ENCODE measurements around the gene ASB4.
"Not testable (repeated sequence)": the region's sequence is repeated elsewhere in the genome, so short reads cannot be mapped to it uniquely, and the experiment has no call there.

Gene ASB4

DNA sequence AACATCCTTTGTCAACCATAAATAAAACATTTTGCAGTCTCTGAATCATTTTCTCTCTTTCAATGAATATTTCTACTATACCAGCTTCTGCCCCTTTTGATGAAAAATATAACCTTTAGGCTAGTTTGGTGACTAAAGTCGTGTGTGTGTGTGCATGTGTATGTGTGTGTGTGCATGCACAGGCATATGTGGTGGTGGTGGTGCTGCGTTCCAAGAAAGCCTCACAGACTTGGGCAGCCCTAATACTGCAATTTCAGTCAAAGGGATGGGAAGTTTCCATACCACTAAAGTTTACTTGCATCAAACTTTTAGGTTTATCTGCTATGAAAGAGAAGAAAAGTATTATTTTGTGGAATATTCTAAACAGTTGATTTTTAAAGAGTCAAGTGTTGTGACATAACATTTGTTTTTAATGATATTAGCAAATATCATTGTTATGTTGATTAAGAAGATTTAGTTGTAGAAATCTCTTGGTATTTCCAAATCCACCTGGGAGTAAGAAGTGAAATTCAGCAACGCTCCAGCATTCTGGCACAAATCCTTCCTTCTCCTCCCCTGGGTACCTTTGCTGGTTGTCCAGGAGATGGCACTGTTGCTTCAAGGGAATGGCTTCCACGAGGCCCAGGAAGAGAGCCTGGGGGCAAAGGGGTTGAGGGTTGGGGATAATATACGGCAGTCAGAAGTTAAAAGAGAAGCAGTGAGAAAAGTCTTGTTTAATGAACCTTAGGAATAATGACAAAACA is 41.5 kb downstream of the ASB4 start:
- peak; percentile 58 for DNase-seq

DNA sequence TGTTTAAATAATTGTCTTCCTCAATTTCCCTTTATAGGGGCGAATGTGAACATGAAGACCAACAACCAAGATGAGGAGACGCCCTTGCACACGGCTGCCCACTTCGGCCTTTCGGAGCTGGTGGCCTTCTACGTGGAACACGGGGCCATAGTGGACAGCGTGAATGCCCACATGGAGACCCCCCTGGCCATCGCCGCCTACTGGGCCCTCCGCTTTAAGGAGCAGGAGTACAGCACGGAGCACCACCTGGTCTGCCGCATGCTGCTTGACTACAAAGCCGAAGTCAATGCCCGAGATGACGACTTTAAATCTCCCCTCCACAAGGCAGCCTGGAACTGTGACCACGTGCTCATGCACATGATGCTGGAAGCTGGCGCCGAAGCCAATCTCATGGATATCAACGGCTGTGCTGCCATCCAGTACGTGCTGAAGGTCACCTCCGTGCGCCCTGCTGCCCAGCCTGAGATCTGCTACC is 42.1 kb downstream of the ASB4 start:
- no peak for DNase-seq

DNA sequence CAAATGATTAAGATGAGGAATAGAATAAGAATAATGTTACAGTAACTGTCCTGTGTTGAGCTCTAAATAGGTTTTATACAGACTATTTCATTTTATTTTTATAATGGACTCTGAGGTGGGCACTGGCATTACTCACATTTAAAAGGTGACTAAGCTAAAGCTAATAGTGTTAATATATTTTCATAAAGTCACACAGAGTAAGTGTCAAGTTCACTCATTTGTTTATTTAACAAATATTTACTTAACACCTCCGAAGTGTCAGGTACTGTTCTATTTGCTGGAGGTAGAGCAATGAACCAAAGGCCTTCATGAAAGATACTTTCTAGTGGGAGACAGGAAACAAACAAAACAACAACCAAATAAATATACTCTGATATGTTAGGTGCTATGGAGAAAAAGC is 44.0 kb downstream of the ASB4 start:
- no peak for DNase-seq

DNA sequence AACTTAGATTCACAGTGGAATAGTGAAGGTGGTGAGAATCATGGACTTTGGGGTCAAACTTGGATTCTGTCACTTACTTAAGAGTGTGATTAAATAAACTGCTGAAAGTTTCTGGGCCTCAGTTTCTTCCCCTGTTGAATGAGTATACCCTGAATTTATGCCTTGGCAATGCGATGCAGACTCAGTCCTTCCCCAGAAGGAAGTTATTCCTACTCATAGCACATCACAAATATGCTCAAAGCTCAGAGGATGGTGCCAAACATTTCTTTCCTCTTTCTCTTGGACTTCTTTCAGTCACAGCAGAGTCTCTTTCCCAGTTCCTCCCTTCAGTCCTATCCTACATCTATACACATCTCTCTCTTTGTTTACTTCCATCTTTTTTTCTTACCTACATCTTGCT is 45.1 kb downstream of the ASB4 start:
- no peak for DNase-seq

DNA sequence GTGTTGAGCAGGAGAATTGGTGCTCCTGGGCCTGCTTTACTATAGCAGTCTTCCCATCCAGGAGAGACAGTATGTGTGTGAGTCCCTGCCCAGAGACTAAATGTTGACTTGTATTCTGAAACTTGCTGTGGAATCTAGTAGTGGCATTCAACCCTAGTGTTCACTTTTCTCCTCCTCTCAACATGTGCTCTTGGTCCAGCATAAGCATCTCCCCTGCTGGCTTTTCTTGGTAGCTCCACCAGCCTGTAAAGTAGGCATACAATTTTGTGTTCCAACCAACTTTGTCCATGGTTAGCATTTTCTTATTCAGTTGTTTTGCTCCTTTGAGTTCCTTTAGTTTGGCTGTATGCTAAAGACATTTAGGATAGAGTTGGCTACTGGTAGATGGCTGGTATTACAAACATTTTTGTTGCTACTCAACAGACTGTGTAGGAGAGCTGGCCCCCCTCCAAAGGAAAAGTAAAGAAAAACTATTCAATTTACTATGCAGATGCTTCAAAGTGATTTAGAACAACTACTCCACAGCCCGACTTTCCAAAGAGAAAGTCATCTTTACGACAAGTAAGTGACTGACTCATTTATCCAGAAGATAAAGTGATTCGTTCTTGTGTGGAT is 46.0 kb downstream of the ASB4 start:
- DNase-seq: no peak

DNA sequence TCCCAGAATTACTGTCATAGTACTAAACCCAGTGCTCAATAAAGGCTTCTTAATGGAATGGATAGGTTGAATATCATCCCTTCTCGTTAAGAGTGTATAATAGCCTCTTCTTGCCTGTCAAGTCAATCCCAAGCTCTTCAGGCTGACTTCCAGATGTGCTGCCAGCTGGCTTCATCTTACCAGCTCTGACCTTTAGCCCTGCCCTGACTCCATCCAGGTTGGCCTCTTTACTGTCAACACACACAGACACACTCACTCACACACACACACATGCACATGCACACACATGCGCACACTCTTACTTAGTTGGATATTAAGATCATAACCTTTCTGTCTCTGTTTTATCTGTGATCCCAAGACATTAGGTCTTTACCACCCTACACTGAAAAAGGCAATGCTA is 49.1 kb downstream of the ASB4 start:
- peak; percentile 81 for DNase-seq

DNA sequence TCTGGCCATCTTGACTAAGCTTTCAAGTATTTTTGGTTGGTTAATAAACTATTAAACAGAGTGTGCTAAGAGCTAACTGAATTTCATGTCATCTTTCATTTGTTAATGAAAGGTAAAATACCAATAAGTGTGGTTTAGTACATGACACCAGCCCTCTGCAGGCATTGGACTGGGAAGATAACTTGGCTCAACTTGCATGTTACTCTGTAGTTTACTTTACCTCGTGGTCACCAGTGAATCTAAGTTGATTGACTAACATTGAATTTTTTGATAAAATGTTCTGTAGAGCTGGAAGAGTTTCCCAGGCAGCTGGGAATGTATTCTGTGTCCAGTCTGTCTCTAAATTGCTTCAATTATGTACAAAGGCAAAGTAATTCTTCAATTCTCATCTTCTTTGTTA is 49.9 kb downstream of the ASB4 start:
- DNase-seq: no peak

DNA sequence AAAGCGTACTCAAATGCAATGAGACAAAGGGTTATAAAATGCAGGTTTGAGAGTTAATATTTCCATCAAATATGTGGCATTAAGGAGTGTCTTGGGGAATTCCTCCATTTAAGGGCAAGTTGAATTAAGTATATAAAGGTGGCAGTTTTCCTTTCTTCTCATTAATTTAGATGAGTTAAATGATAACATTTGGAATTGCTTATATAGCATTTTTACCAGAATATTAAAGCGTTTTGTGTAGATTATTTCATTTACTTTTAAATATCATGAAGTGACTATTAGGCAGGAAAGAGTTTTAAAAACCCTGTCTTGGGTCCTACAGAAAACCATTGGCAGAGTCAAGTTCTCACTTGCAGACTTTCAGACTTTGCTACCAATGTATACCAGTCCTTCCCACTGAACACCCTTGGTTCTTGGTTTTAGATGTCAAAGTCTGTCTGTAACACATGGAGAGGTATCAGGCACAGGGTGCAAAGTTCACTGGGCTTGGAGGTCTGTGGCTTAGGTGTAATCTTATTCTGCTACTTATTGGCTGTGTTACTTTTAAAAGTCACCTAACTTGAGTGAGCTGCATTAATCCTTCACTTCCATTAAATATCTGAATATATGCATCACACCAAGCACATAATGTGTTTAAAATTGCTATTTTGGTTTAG is 51.0 kb downstream of the ASB4 start:
- no peak for DNase-seq

DNA sequence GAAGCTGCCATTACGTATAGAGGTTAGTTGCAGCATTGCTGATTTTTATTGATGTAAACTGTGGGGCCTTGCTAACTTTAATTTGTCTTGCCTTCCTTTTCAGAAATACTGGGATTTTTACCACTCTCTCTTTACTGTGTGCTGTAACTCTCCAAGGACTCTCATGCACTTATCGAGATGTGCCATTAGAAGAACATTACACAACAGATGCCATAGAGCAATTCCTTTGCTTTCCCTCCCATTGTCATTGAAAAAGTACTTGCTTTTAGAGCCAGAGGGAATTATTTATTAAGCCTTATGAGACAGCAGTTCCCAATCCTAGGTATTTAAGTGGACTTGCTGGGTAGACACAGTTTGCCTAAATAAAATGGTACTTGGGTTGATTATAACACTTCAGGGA is 51.7 kb downstream of the ASB4 start:
- DNase-seq: no peak

DNA sequence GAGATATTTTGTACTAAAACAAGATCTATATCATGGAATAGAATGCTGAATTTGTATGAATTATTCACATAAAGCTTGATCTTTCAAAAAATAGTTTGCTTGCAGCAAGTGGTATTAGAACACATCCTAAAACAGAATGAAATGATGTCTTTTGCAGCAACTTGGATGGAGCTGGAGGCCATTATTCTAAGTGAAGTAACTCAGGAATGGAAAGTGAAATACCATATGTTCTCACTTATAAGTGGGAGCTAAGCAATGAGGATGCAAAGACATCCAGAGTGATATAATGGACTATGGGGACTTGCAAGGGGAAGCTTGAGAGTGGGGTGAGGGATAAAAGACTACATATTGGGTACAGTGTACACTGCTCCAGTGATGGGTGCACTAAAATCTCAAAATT is 53.7 kb downstream of the ASB4 start:
- no peak for DNase-seq

DNA sequence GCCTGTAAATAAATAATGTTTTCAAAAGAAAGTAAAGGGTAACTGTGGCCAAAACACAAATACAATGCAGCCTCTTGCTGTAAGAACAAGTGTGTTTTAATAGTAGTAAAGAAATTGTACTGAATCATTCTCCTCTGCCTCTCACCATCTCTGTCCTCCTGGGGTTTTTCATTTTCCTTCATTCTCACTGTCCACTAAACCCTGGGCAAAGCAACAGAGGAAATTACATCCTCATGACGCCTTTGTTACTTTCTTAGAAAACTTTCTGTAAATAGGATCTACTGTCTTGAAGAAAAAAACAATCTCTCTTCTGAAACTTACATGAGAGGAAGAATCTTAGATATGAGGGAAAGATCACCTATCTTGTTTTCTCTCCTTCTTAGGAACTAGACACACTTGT is 54.6 kb downstream of the ASB4 start:
- no peak for DNase-seq

DNA sequence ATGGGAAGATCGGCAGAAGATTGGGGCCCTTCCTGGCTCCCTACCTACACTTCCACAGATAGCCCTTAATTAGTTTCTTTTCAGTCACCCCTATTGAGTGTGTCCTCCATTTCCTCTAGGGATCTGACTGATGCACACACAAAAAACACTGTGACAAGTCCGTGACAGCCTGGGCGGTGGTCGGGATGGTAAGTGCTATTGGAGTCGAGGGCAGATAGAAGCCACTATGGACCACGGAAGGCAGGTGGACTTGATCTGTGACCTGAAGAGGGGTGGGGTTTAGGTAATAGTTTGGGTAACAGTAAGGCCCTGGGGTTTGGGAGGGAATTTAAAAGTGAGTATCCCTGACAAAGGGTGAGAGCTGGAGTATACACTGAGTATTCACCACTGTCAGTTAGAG is 57.6 kb downstream of the ASB4 start:
- no peak for DNase-seq

DNA sequence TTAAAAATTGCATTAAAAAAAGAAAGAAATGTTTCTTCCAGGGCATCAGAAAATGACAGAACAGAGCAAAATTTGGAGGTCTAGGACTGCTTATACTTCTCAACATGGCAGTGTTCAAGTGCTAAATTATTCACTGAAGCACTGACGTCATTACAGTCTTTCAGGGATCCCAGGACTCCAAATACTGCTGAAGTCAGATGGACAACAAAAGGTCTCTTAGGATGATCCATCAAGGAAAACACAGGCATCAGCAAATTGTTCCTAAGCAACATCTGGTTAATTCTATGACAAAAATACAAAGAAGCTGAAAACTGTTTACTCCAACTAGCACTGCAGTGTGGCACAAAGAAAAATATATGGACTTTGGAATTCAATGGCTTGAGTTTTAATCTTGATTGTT is 58.4 kb downstream of the ASB4 start:
- DNase-seq: no peak

DNA sequence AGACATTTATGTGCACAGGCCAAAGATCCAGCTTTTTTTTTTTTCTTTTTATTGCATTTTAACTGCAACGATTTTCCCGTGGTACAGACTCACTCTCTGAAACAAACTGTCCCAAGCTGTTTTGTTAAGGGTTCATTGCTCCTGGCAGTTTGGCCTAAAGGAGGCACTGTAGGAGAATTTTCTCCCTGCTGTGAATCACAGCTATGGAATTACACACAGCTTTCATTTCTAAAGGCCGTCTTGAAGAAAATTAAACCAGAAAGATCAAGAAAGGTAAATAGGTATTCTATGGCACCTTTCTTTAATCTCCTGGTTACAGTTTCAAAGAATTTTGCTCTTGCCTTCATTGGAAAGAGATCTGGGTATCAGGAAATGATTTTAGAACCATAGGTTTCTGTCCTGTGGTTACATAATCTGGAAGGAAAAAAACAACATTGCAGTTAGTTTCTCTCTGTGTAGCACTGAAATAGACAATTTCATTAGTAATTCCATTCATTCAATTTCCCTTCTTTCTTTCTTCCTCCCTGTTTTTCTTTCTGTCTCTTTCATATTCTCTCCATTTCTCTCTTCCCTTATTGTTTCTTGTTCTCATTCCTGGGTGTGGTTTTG is 59.4 kb downstream of the ASB4 start:
- no peak for DNase-seq

DNA sequence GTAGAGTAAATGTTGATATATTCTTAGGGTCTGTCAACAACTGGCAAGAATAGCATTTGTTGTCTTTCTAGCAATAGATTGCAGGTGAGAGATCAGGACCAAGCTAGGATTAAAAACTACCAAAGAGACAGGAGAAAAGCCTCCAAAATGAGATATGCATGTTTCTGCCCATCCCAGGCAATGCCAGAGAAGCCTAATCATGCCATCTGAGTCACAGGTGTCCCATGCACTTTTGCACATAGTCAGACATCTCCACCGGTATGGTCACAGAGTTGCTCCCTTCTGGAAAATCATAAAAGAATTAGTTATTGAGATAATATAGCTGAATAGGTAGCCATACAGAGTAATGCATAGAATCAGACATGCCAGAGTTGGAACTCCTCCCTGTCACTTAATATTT is 59.9 kb downstream of the ASB4 start:
- DNase-seq: no peak

DNA sequence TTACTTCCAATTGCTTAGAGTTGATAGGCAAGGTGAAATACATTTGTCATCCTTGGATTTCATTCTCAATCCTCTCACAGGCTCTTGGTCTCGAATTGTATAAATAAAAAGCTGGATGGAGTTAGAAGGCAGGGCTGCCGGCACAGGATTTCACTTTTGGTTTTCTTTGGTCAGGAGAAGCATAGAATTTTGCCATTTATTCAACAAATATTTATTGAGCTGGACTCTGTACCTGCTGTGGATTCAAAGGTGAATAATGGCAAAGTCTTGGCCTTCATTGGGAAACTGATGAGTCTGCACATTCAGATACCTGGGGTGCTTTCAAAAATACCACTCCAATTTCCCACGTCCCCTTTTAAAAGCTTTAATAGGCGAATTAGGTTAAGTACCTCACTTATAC is 60.9 kb downstream of the ASB4 start:
- DNase-seq: peak; percentile 14

DNA sequence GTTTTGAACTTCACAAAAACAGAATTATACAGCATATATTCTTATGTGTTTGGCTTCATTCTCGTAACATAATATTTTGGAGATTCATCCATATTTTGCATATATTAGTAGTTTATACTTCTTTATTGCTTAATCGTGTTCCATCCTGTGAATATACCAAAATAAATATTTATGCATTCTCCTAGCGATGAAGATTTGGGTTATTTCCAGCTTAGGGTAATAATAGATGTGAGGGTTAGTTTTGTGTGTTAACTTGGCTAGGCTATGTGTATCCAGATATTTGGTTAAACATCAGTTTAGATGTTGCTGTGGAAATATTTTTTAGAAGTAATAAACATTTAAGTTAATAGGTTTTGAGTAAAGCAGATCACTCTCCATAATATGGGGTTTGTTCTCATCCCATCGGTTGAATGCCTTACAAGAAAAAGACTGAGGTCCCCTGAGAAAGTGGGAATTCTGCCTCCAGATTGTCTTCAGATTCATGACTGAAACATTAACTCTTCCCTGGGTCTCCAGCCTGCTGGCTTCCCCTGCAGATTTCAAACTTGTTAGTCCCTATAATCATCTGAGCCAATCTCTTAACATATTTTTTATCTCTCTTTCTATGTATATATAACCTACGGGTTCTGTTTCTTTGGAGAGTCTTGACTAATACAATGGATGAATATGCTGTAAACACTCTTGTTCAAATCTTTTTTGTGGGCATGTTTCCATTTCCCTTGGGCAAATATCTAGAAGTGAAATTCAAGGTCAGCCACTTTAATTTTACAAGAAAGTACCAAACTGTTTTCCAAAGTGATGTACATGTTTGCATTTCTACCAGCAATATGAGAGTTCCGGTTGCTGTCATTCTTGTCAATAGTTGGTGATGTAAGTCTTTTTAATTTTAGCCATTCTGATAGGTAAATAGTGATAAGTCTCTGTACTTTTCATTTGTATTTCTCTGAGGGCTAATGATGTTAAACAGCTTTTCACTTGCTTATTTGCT is 61.9 kb downstream of the ASB4 start:
- DNase-seq: no peak

DNA sequence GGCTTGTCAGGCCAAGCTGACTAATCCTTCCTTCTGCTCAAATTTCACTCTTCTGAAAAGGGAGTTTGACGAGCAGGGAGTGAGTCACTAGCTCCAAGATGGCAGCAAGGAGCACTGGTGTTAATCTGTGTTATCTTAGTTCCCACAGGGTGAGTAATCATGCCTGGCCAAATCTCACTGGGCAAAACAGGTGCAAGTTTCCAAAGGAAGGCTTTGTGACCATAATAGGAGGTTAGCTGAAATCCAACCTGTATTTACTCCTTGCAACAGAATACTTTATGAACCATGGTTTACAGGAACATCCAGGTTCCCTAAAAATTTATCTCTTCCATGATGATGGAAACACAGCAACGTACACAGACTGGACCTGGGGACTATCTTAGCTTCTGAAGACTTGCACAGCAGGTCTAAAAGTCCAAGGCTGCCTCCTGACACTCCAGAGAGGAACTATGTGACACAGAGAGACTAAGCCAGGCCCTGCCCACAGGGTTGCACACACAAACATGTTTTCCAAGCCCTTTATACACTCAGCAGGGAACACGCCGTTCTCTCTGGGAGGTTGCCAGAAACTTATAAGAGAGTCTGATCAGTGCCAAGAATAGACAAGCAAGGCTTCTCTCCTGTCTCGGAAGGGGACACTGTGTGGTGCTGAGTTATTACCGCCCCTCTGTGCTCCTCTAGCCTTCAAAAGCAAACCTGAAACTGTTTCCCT is 64.2 kb downstream of the ASB4 start:
- peak; percentile 84 for DNase-seq

DNA sequence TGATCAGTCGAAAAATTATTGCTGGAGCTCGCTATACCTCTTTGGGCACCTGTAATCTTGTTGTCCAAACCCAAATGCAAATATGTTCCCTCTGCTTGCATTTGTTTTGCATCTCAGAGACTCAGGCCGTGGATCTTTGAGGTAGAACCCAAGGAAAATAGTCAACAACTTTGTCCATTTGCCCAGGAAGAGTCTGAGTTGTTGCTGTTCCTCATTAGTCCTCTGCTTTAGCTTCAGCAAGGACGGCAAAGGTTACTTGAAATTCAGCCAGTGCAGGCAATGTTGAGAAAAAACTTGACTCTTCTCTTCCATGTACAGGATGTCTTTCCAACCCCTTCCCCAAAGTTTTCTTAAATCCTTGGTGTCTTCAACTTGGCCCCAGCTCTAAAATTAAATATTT is 64.8 kb downstream of the ASB4 start:
- no peak for DNase-seq

DNA sequence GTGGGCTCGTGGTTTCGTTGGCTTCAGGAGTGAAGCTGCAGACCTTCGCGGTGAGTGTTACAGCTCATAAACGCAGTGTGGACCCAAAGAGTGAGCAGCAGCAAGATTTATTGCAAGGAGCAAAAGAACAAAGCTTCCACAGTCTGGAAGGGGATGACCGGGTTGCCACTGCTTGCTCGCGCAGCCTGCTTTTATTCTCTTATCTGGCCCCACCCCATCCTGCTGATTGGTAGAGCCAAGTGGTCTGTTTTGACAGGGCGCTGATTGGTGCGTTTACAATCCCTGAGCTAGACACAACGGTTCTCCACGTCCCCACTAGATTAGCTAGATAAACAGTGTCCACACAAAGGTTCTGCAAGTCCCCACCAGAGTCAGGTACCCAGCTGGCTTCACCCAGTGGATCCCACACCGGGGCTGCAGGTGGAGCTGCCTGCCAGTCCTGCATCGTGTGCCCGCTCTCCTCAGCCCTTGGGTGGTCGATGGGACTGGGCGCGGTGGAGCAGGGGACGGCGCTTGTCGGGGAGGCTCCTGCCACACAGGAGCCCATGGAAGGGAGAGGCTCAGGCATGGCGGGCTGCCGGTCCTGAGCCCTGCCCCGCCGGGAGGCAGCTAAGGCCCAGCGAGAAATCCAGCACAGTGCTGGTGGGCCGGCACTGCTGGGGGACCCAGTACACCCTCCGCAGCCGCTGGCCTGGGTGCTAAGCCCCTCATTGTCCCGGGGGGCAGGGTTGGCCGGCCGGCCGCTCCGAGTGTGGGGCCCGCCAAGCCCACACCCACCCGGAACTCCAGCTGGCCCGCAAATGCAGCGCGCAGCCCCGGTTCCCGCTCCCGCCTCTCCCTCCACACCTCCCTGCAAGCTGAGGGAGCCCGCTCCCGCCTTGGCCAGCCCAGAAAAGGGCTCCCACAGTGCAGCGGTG is 66.5 kb downstream of the ASB4 start:
- not testable (repeated sequence) for DNase-seq

DNA sequence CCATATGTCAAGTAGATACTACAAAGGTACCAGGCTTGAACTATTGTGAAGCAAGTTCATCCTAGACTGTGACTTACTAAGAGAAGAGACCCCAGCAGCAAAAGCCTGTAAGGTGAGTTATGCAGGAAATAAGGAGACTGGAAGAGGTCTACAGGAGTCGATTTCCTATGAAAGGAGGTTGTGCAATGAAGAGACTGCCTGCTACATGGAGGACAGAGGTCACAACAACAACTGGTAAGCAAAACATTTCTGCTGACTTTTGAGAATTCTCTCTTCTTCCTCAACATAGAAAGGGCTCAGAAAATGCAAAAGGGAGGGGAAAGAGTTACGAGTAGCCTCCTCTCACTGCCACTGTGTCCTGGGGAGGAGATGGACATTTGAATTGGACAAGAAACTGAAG is 68.2 kb downstream of the ASB4 start:
- no peak for DNase-seq
